GM20000 (cell line): ENCODE results near the gene FSTL4.

Source experiments
- DNase-seq: peaks from one replicate; pipeline ENCODE4 v3.0.0; 2012; ENCODE audit warnings: low spot score
- CTCF ChIP-seq: IDR thresholded peaks from 2 replicates; pipeline ENCODE4 v1.5.1; 2012; ENCODE audit warnings: mild to moderate bottlenecking, control low read depth; ENCODE audit errors: extremely low read depth, missing control alignments

The FSTL4 gene

GRCh38 chr5:133246053-133246370, 366.3 kb downstream of the FSTL4 start:
- no peak for TF ChIP-seq CTCF
- no peak for DNase-seq

GRCh38 chr5:133245191-133246052, 366.9 kb downstream of the FSTL4 start:
- no peak for DNase-seq
- no peak for TF ChIP-seq CTCF

- peak; percentile 72 for DNase-seq
- TF ChIP-seq CTCF: no peak
These were observed 368.1 kb downstream of the FSTL4 start for GRCh38 chr5:133244242-133244641.

- DNase-seq: no peak
- no peak for TF ChIP-seq CTCF
These were observed 369.1 kb downstream of the FSTL4 start for GRCh38 chr5:133243196-133243595.

GRCh38 chr5:133242221-133242835, 370.0 kb downstream of the FSTL4 start:
- peak; percentile 63 for DNase-seq
- no peak for TF ChIP-seq CTCF

GRCh38 chr5:133241179-133242092, 370.9 kb downstream of the FSTL4 start:
- DNase-seq: no peak
- no peak for TF ChIP-seq CTCF

- TF ChIP-seq CTCF: no peak
- peak; percentile 79 for DNase-seq
These were observed 371.8 kb downstream of the FSTL4 start for GRCh38 chr5:133240425-133241091.
